ENCODE results near the gene MAGI3. TPM values are rescaled to one million over a fixed set of nuclear protein-coding genes. Genes with fewer than 3 reads are reported as not detected.

The MAGI3 gene
- polyA plus RNA-seq, 1 donor from 2014 or later, result 10.8 TPM

DNA sequence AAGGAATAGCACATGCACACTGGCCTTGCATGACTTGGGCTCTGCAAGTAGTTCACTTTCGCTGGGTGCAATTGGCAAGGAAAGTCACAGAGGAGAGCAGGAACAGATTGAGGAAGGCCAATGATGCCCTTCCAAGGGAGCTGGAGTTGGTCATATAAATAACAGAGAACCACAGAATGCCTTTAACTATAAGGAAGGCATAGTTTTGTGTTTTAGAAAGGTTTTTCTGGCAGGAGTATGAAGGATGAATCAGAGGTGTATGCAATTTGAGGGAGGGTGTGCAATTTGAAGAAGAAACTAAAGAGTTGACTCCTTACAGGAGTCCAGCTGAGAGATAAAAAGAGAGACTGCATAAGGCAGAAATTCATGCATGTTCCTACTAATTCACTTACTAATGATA is 256.8 kb downstream of the MAGI3 start:
- Histone ChIP-seq H3K4me3 (ENCODE audit: low read length) (no peak overlapping the region), H2AFZ (ENCODE audit: low read depth, low read length) (no peak overlapping the region), H3K27me3 (ENCODE audit: insufficient read depth, low read depth, low read length) (no peaks in the 10 kb centered on the region), H3K79me2 (replicated peaks; ENCODE audit: insufficient read depth, low read length) (no peaks in the 10 kb centered on the region), H3K9ac (ENCODE audit: low read length) (no peak overlapping the region), H3K4me2 (ENCODE audit: low read length) (no peak overlapping the region), H3K36me3 (ENCODE audit: insufficient read depth, low read length) (peaks cover 3% of the 10 kb centered on the region), H3K27ac (ENCODE audit: low read length) (no peak overlapping the region), H3F3A (ENCODE audit: insufficient read depth, low read length, poor library complexity, severe bottlenecking) (no peaks in the 10 kb centered on the region), H4K20me1 (ENCODE audit: insufficient read depth) (no peaks in the 10 kb centered on the region), H3K9me2 (ENCODE audit: insufficient read depth, low read length) (no peaks in the 10 kb centered on the region), H3K9me3 (ENCODE audit: low read length) (no peaks in the 10 kb centered on the region)
- TF ChIP-seq RAD21 (conservative IDR thresholded peaks at IDR 0.05), result no peak
- no peak for TF ChIP-seq POLR2AphosphoS5 (IDR thresholded peaks at IDR 0.05)
- no peak for TF ChIP-seq TAF1 (IDR thresholded peaks at IDR 0.05; ENCODE audit: low read depth)
- TF ChIP-seq MXI1 (conservative IDR thresholded peaks at IDR 0.05; ENCODE audit: poor library complexity, severe bottlenecking), result no peak
- TF ChIP-seq, protein P1, sequence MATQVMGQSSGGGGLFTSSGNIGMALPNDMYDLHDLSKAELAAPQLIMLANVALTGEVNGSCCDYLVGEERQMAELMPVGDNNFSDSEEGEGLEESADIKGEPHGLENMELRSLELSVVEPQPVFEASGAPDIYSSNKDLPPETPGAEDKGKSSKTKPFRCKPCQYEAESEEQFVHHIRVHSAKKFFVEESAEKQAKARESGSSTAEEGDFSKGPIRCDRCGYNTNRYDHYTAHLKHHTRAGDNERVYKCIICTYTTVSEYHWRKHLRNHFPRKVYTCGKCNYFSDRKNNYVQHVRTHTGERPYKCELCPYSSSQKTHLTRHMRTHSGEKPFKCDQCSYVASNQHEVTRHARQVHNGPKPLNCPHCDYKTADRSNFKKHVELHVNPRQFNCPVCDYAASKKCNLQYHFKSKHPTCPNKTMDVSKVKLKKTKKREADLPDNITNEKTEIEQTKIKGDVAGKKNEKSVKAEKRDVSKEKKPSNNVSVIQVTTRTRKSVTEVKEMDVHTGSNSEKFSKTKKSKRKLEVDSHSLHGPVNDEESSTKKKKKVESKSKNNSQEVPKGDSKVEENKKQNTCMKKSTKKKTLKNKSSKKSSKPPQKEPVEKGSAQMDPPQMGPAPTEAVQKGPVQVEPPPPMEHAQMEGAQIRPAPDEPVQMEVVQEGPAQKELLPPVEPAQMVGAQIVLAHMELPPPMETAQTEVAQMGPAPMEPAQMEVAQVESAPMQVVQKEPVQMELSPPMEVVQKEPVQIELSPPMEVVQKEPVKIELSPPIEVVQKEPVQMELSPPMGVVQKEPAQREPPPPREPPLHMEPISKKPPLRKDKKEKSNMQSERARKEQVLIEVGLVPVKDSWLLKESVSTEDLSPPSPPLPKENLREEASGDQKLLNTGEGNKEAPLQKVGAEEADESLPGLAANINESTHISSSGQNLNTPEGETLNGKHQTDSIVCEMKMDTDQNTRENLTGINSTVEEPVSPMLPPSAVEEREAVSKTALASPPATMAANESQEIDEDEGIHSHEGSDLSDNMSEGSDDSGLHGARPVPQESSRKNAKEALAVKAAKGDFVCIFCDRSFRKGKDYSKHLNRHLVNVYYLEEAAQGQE (IDR thresholded peaks at IDR 0.05; ENCODE audit: borderline replicate concordance), result no peak
- no peak for TF ChIP-seq EP300 (conservative IDR thresholded peaks at IDR 0.05; ENCODE audit: poor library complexity, severe bottlenecking)
- TF ChIP-seq SMC3 (conservative IDR thresholded peaks at IDR 0.05; ENCODE audit: poor library complexity), result no peak
- TF ChIP-seq, protein P2, sequence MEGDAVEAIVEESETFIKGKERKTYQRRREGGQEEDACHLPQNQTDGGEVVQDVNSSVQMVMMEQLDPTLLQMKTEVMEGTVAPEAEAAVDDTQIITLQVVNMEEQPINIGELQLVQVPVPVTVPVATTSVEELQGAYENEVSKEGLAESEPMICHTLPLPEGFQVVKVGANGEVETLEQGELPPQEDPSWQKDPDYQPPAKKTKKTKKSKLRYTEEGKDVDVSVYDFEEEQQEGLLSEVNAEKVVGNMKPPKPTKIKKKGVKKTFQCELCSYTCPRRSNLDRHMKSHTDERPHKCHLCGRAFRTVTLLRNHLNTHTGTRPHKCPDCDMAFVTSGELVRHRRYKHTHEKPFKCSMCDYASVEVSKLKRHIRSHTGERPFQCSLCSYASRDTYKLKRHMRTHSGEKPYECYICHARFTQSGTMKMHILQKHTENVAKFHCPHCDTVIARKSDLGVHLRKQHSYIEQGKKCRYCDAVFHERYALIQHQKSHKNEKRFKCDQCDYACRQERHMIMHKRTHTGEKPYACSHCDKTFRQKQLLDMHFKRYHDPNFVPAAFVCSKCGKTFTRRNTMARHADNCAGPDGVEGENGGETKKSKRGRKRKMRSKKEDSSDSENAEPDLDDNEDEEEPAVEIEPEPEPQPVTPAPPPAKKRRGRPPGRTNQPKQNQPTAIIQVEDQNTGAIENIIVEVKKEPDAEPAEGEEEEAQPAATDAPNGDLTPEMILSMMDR (IDR thresholded peaks at IDR 0.05; ENCODE audit: poor library complexity, severe bottlenecking), result no peak
- TF ChIP-seq EZH2 (IDR thresholded peaks at IDR 0.05; ENCODE audit: borderline replicate concordance, insufficient read depth, low read length, poor library complexity, severe bottlenecking), result no peak

DNA sequence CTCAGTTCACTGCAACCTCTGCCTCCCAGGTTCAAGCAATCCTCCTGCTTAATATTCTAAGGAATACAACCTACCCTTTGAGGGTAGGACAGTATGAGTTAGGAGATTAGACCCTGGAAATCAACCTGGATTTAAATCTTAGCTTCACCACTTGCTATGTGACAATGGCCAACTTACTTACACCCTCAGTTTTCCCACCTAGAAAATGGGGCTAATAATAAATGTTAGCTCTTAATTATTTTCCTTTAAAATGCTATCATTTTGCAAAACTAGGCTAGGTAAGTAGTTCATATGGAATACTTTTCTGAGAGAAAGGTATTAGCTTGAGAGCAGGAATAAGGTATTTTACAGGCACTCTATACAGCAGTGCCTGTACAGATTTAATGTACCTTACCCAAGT is 258.2 kb downstream of the MAGI3 start:
- no peaks in the 10 kb centered on the region for H4K20me1 ChIP-seq (ENCODE audit: insufficient read depth)
- H3K9me2 ChIP-seq (ENCODE audit: insufficient read depth, low read length), result no peaks in the 10 kb centered on the region
- H3K4me3 ChIP-seq (ENCODE audit: low read length), result no peak overlapping the region
- H3K4me2 ChIP-seq (ENCODE audit: low read length), result no peak overlapping the region
- peaks cover 3% of the 10 kb centered on the region for H3K36me3 ChIP-seq (ENCODE audit: insufficient read depth, low read length)
- no peaks in the 10 kb centered on the region for H3K9me3 ChIP-seq (ENCODE audit: low read length)
- no peak overlapping the region for H2AFZ ChIP-seq (ENCODE audit: low read depth, low read length)
- no peak overlapping the region for H3K27ac ChIP-seq (ENCODE audit: low read length)
- no peaks in the 10 kb centered on the region for H3K79me2 ChIP-seq (replicated peaks; ENCODE audit: insufficient read depth, low read length)
- no peaks in the 10 kb centered on the region for H3F3A ChIP-seq (ENCODE audit: insufficient read depth, low read length, poor library complexity, severe bottlenecking)
- TF ChIP-seq, protein P1 (IDR thresholded peaks at IDR 0.05; ENCODE audit: borderline replicate concordance), result no peak
- TF ChIP-seq TAF1 (IDR thresholded peaks at IDR 0.05; ENCODE audit: low read depth) (no peak), EZH2 (IDR thresholded peaks at IDR 0.05; ENCODE audit: borderline replicate concordance, insufficient read depth, low read length, poor library complexity, severe bottlenecking) (no peak), SMC3 (conservative IDR thresholded peaks at IDR 0.05; ENCODE audit: poor library complexity) (no peak), MXI1 (conservative IDR thresholded peaks at IDR 0.05; ENCODE audit: poor library complexity, severe bottlenecking) (no peak), EP300 (conservative IDR thresholded peaks at IDR 0.05; ENCODE audit: poor library complexity, severe bottlenecking) (no peak)
- TF ChIP-seq, protein P2 (IDR thresholded peaks at IDR 0.05; ENCODE audit: poor library complexity, severe bottlenecking), result no peak
- no peak overlapping the region for H3K9ac ChIP-seq (ENCODE audit: low read length)
- H3K27me3 ChIP-seq (ENCODE audit: insufficient read depth, low read depth, low read length), result no peaks in the 10 kb centered on the region

Measured in neural cell (in vitro differentiated cells).